Lower leg skin (tissue), 3 donors: ENCODE measurements around the gene LEUTX.

Source experiments
- POLR2A ChIP-seq, 2 donors: fragments of 450-650 bp; IDR thresholded peaks; one replicate each; pipeline ENCODE4 v1.6.1; 2016 to 2017; ENCODE audit warnings: antibody characterized with exemption in 2 of 2, mild to moderate bottlenecking in 1 of 2, moderate library complexity in 1 of 2
- TF ChIP-seq, protein P1 (sequence below), 3 donors: fragments of 450-650 bp; IDR thresholded peaks; one replicate each; pipeline ENCODE4 v1.5.1; 2016; ENCODE audit warnings: antibody characterized with exemption in 3 of 3, mild to moderate bottlenecking in 3 of 3, moderate library complexity in 2 of 3

DNA sequence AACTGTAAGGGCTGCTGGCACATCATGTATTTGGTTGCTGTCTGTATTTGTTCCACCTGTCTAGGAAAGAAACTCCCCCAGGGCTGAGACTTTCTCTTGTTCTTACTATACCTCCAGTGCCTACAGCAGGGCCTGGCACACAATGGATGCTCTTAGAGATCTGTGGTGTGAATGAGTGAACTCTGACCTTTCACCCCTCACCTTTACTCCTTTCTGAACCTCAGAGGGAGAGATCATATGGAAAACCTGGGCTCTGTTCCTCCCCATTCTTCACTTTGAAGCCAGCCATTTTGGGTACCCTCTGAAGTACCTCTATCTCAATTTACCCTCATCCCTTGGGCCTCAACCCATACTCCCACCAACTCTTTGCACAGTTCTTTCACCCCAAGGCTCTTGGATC lies 52.2 kb downstream of the LEUTX start:
- TF ChIP-seq POLR2A (IDR thresholded peaks at IDR 0.05): no peak
- TF ChIP-seq, protein P1, sequence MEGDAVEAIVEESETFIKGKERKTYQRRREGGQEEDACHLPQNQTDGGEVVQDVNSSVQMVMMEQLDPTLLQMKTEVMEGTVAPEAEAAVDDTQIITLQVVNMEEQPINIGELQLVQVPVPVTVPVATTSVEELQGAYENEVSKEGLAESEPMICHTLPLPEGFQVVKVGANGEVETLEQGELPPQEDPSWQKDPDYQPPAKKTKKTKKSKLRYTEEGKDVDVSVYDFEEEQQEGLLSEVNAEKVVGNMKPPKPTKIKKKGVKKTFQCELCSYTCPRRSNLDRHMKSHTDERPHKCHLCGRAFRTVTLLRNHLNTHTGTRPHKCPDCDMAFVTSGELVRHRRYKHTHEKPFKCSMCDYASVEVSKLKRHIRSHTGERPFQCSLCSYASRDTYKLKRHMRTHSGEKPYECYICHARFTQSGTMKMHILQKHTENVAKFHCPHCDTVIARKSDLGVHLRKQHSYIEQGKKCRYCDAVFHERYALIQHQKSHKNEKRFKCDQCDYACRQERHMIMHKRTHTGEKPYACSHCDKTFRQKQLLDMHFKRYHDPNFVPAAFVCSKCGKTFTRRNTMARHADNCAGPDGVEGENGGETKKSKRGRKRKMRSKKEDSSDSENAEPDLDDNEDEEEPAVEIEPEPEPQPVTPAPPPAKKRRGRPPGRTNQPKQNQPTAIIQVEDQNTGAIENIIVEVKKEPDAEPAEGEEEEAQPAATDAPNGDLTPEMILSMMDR (IDR thresholded peaks at IDR 0.05): no peak
